Progenitor cell of endocrine pancreas (in vitro differentiated cells): ENCODE measurements around the gene USP5. TPM values are rescaled to one million over a fixed set of nuclear protein-coding genes. Genes with fewer than 3 reads are reported as not detected.

Experiments used
- DNase-seq: peaks from one replicate; pipeline ENCODE4 v3.0.0; 2021; ENCODE audit warnings: low spot score; ENCODE audit not compliant: unreplicated experiment
- H3K27ac Mint-ChIP-seq: 2 replicates; pipeline ENCODE4 v1.8.0; 2021; ENCODE audit warnings: mild to moderate bottlenecking, moderate library complexity, mixed read lengths
- H3K27me3 Mint-ChIP-seq: 2 replicates; pipeline ENCODE4 v1.8.0; 2021; ENCODE audit warnings: mixed read lengths
- H3K36me3 Mint-ChIP-seq: 2 replicates; pipeline ENCODE4 v1.8.0; 2022; ENCODE audit warnings: mixed read lengths; ENCODE audit not compliant: insufficient read depth
- H3K4me1 Mint-ChIP-seq: 2 replicates; pipeline ENCODE4 v1.8.0; 2021; ENCODE audit warnings: low read depth, mixed read lengths
- H3K4me3 Mint-ChIP-seq: 2 replicates; pipeline ENCODE4 v1.8.0; 2021; ENCODE audit warnings: low read depth, mild to moderate bottlenecking, moderate library complexity, mixed read lengths
- H3K9me3 Mint-ChIP-seq: 2 replicates; pipeline ENCODE4 v1.8.0; 2021; ENCODE audit warnings: low read depth, mixed read lengths
- total RNA-seq: library from RNA; stranded (reverse); gene quantifications from 2 replicates; pipeline ENCODE4 v1.2.1, GENCODE V29; 2021
- TF ChIP-seq, protein P1 (sequence below): fragments of 200-600 bp; sonication (generic); IDR thresholded peaks from one replicate; pipeline ENCODE4 v1.5.0; 2021; ENCODE audit warnings: antibody characterized with exemption, mild to moderate bottlenecking; ENCODE audit not compliant: unreplicated experiment

Gene USP5
- total RNA-seq, 1 donor from 2014 or later = 185 TPM

DNA sequence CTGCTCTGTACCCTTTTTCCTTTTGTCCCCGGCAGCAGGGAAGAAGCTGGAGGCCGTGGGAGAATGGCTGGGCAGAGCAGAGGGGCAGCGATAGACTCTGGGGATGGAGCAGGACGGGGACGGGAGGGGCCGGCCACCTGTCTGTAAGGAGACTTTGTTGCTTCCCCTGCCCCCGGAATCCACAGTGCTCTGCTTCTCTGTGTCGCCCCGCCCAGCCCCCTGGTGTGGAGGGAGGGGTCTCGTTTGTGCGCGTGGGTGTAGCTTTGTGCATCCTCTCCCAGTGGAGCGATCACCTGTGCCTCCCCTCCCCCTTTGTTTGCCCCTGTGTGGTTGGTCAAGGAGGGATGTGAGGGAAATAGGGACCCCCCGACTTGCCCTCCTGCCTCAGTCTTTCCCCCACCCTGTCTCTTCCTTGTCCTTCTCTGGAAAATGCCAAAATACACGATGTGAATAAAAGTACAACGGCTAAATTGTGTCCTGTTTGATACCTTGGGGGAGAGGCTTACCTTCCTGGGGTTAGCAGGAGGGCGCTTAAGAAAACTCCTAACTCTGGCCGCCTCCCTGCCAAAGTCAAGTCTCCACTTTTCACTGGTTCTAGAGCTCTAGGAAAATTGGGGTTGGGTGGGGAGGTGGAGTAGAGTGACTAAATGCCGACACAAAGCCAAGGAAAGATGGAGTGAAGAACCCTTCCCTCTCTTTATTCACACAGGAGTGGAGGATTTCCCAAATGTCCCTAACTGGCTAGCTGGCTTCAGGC, 14.4 kb downstream of the USP5 start:
- H3K27ac Mint-ChIP-seq = no peak overlapping the region

DNA sequence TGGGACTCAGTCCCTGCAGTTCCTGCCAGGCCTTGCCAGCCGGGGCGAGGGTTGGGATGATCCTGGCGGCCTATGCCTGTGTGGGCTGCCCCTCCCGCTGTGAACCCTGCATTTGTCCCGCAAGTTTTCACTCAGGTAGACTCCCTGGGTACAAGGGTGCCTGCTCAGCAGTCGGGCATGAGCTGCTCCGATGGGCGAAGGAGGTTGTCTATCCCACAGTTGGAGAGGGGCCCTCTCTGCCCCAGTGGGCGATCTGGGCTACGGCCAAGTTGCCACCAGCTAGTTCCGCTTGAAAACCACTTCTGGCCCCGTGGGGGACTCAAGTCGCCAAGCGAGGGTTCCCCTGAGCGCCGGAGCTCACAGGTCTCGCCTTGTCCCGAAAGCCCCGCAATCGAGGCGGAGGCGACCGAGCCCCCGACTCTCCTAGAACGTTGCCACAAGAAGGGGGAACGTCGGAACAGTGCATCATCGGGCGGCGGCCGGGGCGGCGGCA, 15.0 kb downstream of the USP5 start:
- Mint-ChIP-seq H3K4me1 (peaks cover 22% of the 10 kb centered on the region), H3K36me3 (peaks cover 38% of the 10 kb centered on the region), H3K27me3 (peaks cover 10% of the 10 kb centered on the region), H3K27ac (peak overlapping the region; percentile 71), H3K4me3 (peak overlapping the region; percentile 94), H3K9me3 (no peaks in the 10 kb centered on the region)
- TF ChIP-seq, protein P1, sequence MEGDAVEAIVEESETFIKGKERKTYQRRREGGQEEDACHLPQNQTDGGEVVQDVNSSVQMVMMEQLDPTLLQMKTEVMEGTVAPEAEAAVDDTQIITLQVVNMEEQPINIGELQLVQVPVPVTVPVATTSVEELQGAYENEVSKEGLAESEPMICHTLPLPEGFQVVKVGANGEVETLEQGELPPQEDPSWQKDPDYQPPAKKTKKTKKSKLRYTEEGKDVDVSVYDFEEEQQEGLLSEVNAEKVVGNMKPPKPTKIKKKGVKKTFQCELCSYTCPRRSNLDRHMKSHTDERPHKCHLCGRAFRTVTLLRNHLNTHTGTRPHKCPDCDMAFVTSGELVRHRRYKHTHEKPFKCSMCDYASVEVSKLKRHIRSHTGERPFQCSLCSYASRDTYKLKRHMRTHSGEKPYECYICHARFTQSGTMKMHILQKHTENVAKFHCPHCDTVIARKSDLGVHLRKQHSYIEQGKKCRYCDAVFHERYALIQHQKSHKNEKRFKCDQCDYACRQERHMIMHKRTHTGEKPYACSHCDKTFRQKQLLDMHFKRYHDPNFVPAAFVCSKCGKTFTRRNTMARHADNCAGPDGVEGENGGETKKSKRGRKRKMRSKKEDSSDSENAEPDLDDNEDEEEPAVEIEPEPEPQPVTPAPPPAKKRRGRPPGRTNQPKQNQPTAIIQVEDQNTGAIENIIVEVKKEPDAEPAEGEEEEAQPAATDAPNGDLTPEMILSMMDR = no peak
- DNase-seq = no peak

More for the DNA sequence above, 14.4 kb downstream of the USP5 start:
- H3K36me3 Mint-ChIP-seq = peaks cover 42% of the 10 kb centered on the region
- H3K9me3 Mint-ChIP-seq = no peaks in the 10 kb centered on the region
- H3K4me1 Mint-ChIP-seq = peaks cover 18% of the 10 kb centered on the region
- DNase-seq = no peak
- TF ChIP-seq, protein P1 = no peak
- peaks cover 10% of the 10 kb centered on the region for H3K27me3 Mint-ChIP-seq
- peak overlapping the region; percentile 94 for H3K4me3 Mint-ChIP-seq

DNA sequence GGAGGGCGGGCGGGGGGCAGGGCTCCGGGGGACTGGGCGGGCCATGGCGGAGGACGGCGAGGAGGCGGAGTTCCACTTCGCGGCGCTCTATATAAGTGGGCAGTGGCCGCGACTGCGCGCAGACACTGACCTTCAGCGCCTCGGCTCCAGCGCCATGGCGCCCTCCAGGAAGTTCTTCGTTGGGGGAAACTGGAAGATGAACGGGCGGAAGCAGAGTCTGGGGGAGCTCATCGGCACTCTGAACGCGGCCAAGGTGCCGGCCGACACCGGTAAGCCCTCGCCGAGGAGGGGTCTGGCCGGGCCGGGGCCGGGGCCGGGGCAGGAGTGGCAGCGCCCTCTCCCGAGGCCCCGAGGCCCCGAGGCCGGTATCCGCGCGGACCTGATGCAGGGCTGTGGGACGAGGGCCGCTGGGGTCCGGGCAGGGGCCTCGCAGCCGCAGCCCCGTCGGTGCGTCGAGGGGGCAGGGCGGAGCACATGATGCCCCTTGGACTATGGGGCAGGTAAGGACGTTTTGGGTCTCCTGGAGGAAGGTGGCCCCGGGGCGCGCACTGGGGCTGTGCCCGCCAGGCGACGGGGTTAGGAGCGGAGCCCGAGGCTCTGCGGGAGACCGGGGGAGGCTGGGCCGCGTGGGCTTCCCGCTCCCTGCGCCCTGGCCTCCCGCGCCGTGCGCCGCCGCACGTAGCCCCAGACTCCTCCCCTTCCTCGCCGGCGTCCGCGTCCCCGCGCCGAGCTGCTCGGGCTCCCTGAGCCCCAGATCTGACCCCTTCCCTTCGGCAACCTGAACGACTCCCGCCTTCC, 15.7 kb downstream of the USP5 start, which contains the start of gene TPI1:
Gene TPI1, plus strand, starts transcription at position 119 of the 798 bp plus-strand sequence. Its CDS starts 36 bp downstream, at position 155.
- TF ChIP-seq, protein P1 = no peak
- peak within 1 kb of the TSS; percentile 94 for H3K4me3 Mint-ChIP-seq
- H3K36me3 Mint-ChIP-seq = peaks cover 34% of the 10 kb centered on the region
- DNase-seq = peak; percentile 82
- peaks cover 27% of the 10 kb centered on the region for H3K4me1 Mint-ChIP-seq
- no peaks in the 10 kb centered on the region for H3K9me3 Mint-ChIP-seq
- peak within 1 kb of the TSS; percentile 97 for H3K27ac Mint-ChIP-seq
- peaks cover 10% of the 10 kb centered on the region for H3K27me3 Mint-ChIP-seq

DNA sequence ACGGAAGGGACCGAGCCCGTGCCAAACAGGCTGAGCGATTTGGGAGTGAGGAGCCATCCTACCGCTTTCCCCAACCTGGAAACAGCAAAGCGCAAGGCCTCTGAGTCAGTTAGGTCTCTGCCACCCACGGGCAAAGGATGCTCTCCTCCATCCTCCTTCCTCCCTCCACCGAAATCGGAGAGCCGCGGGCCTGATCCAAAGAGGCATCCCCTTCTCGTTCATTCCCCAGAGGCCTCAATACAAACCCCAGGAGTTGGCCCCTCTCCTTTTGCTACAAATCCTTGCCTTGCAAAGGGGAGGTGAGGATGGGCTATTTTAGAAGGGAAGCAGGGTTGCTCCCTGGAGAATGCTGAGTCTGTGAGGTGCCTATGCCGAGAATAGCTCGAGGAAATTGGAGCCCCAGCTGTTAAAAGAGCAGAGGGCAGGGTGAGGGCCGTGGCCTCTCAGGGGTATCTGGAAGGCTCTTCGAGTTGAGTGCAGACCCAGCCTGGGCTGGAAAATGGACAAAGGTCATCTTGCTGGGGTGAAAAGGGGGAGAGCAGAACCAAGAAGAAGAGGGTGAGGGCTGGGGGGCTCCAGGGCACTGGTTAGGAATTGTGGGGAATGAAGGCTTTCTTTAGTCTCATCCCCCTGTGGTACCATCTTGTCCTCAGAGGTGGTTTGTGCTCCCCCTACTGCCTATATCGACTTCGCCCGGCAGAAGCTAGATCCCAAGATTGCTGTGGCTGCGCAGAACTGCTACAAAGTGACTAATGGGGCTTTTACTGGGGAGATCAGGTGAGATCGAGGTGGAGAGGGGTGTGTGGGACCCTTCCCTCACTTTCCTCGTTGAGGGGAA, 16.5 kb downstream of the USP5 start:
- no peaks in the 10 kb centered on the region for H3K9me3 Mint-ChIP-seq
- no peak for DNase-seq
- peaks cover 10% of the 10 kb centered on the region for H3K27me3 Mint-ChIP-seq
- peaks cover 27% of the 10 kb centered on the region for H3K4me1 Mint-ChIP-seq
- H3K4me3 Mint-ChIP-seq = peak overlapping the region; percentile 94
- TF ChIP-seq, protein P1 = no peak
- H3K27ac Mint-ChIP-seq = peak overlapping the region; percentile 85
- peaks cover 32% of the 10 kb centered on the region for H3K36me3 Mint-ChIP-seq
